ENCODE results near the gene PFKFB4.
A peak's percentile ranks its signal among the peaks of the same experiment; 100 is the strongest.

PFKFB4 gene

GRCh38 chr3:48505968-48506504, 50.6 kb downstream of the PFKFB4 start:
- TF ChIP-seq CTCF (IDR thresholded peaks at IDR 0.05; ENCODE audit: insufficient read depth, low read length, poor library complexity, severe bottlenecking) (no peak), EZH2phosphoT487 (conservative IDR thresholded peaks at IDR 0.05; ENCODE audit: low read length) (no peak)

DNA sequence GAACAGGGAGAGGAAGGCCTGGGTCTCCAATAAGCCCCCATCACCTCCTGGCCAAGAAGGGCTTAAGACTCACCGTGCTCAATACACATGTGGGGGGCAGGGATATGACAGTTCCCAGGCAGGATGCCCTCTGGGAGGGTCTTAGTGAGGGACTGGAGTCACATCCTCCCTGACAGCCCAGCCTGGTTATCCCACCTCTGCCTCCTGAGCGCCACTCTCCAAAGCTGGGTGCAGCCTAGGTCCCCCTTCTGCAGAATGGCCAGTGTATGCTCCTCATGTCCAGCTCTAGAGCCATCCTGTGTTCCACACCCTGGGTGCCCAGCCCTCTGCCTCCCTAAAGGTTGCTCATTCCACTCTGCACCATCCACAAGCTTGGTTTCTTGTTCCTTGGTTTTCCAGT, 51.5 kb downstream of the PFKFB4 start:
- H3K9me3 ChIP-seq (ENCODE audit: insufficient read depth, low read length): no peaks in the 10 kb centered on the region
- H3K27me3 ChIP-seq (ENCODE audit: low read length): no peaks in the 10 kb centered on the region
- H2AFZ ChIP-seq (ENCODE audit: low read depth, low read length, severe bottlenecking): no peak overlapping the region
- H3K36me3 ChIP-seq (ENCODE audit: low read length): no peaks in the 10 kb centered on the region
- no peaks in the 10 kb centered on the region for H3F3A ChIP-seq (ENCODE audit: insufficient read depth)
- H3K79me2 ChIP-seq (ENCODE audit: insufficient read depth, low read length): no peaks in the 10 kb centered on the region
- H3K4me3 ChIP-seq (ENCODE audit: insufficient read depth, low read length, poor library complexity, severe bottlenecking): no peak overlapping the region
- H3K4me2 ChIP-seq (ENCODE audit: low read depth, low read length, poor library complexity, severe bottlenecking): no peak overlapping the region
- no peaks in the 10 kb centered on the region for H3K9me2 ChIP-seq (replicated peaks; ENCODE audit: insufficient read depth, low read length)
- H3K9ac ChIP-seq (ENCODE audit: low read length): no peak overlapping the region
- TF ChIP-seq CTCF (IDR thresholded peaks at IDR 0.05; ENCODE audit: insufficient read depth, low read length, poor library complexity, severe bottlenecking) (no peak), EZH2phosphoT487 (conservative IDR thresholded peaks at IDR 0.05; ENCODE audit: low read length) (no peak)
- no peaks in the 10 kb centered on the region for H4K20me1 ChIP-seq (ENCODE audit: low read depth, low read length)
- no peak overlapping the region for H3K27ac ChIP-seq (ENCODE audit: low read depth, low read length)

More at GRCh38 chr3:48505968-48506504, 50.6 kb downstream of the PFKFB4 start:
- Histone ChIP-seq H3K9ac (ENCODE audit: low read length) (no peak overlapping the region), H3K4me3 (ENCODE audit: insufficient read depth, low read length, poor library complexity, severe bottlenecking) (no peak overlapping the region), H3K4me2 (ENCODE audit: low read depth, low read length, poor library complexity, severe bottlenecking) (no peak overlapping the region), H3F3A (ENCODE audit: insufficient read depth) (no peaks in the 10 kb centered on the region), H3K27me3 (ENCODE audit: low read length) (no peaks in the 10 kb centered on the region), H3K27ac (ENCODE audit: low read depth, low read length) (no peak overlapping the region), H3K36me3 (ENCODE audit: low read length) (no peaks in the 10 kb centered on the region), H3K79me2 (ENCODE audit: insufficient read depth, low read length) (no peaks in the 10 kb centered on the region), H3K9me3 (ENCODE audit: insufficient read depth, low read length) (no peaks in the 10 kb centered on the region), H2AFZ (ENCODE audit: low read depth, low read length, severe bottlenecking) (no peak overlapping the region), H3K9me2 (replicated peaks; ENCODE audit: insufficient read depth, low read length) (no peaks in the 10 kb centered on the region), H4K20me1 (ENCODE audit: low read depth, low read length) (no peaks in the 10 kb centered on the region)

- Histone ChIP-seq H3K9me3 (ENCODE audit: insufficient read depth, low read length) (no peaks in the 10 kb centered on the region), H3K27ac (ENCODE audit: low read depth, low read length) (no peak within 1 kb of the TSS), H2AFZ (ENCODE audit: low read depth, low read length, severe bottlenecking) (peak within 1 kb of the TSS; percentile 71), H3K4me2 (ENCODE audit: low read depth, low read length, poor library complexity, severe bottlenecking) (peak within 1 kb of the TSS; percentile 42), H3K4me3 (ENCODE audit: insufficient read depth, low read length, poor library complexity, severe bottlenecking) (no peak within 1 kb of the TSS), H3K27me3 (ENCODE audit: low read length) (no peaks in the 10 kb centered on the region), H3K36me3 (ENCODE audit: low read length) (no peaks in the 10 kb centered on the region), H3K9me2 (replicated peaks; ENCODE audit: insufficient read depth, low read length) (no peaks in the 10 kb centered on the region), H3F3A (ENCODE audit: insufficient read depth) (no peaks in the 10 kb centered on the region), H4K20me1 (ENCODE audit: low read depth, low read length) (no peaks in the 10 kb centered on the region), H3K9ac (ENCODE audit: low read length) (peak within 1 kb of the TSS; percentile 36), H3K79me2 (ENCODE audit: insufficient read depth, low read length) (no peaks in the 10 kb centered on the region)
- TF ChIP-seq CTCF (IDR thresholded peaks at IDR 0.05; ENCODE audit: insufficient read depth, low read length, poor library complexity, severe bottlenecking) (no peak), EZH2phosphoT487 (conservative IDR thresholded peaks at IDR 0.05; ENCODE audit: low read length) (no peak)
Measured at GRCh38 chr3:48504051-48504946, 52.3 kb downstream of the PFKFB4 start, which contains the start of gene SHISA5. Gene SHISA5, minus strand, starts transcription at chr3:48504174. Its CDS starts 80 bp downstream, at chr3:48504094.

All from SU-DHL-6 (cell line).